Naive B cell (primary cell): ENCODE measurements around the gene NFATC3. TPM values are rescaled to one million over a fixed set of nuclear protein-coding genes. Genes with fewer than 3 reads are reported as not detected.
A peak's percentile ranks its signal among the peaks of the same experiment; 100 is the strongest.

Source experiments
- ATAC-seq, 2 donors: fragments of 150-1000 bp; cut with Tn5 transposase; 2 replicates each; pipeline ENCODE4 v1.10.0; 2021; ENCODE audit warnings: low read depth in 2 of 2, mild to moderate bottlenecking in 2 of 2, moderate library complexity in 2 of 2
- DNase-seq: peaks from one replicate; pipeline ENCODE4 v3.0.0; 2022
- H3K27ac Mint-ChIP-seq, 6 donors: one replicate each; pipeline ENCODE4 v1.8.0; 2020 to 2022; ENCODE audit warnings: mild to moderate bottlenecking in 6 of 6, mixed read lengths in 6 of 6, moderate library complexity in 5 of 6, inconsistent platforms in 2 of 6
- H3K27me3 Mint-ChIP-seq, 3 donors: one replicate each; pipeline ENCODE4 v1.8.0; 2021 to 2022; ENCODE audit warnings: mixed read lengths in 3 of 3, mild to moderate bottlenecking in 1 of 3
- H3K36me3 Mint-ChIP-seq, 2 donors: one replicate each; pipeline ENCODE4 v1.8.0; 2020 to 2022; ENCODE audit warnings: mixed read lengths in 2 of 2, inconsistent platforms in 1 of 2, mild to moderate bottlenecking in 1 of 2
- H3K4me1 Mint-ChIP-seq, 3 donors: one replicate each; pipeline ENCODE4 v1.8.0; 2020 to 2022; ENCODE audit warnings: mixed read lengths in 3 of 3, inconsistent platforms in 1 of 3, mild to moderate bottlenecking in 1 of 3, moderate library complexity in 1 of 3
- H3K4me3 Mint-ChIP-seq, 8 donors: one replicate each; pipeline ENCODE4 v1.8.0; 2020 to 2022; ENCODE audit warnings: mild to moderate bottlenecking in 8 of 8, mixed read lengths in 8 of 8, moderate library complexity in 8 of 8, inconsistent platforms in 2 of 8
- H3K9me3 Mint-ChIP-seq, 7 donors: one replicate each; pipeline ENCODE4 v1.8.0; 2020 to 2022; ENCODE audit warnings: mixed read lengths in 7 of 7, mild to moderate bottlenecking in 5 of 7, inconsistent platforms in 2 of 7, moderate library complexity in 1 of 7
- polyA plus RNA-seq, 6 donors: library from polyadenylated mRNA; unstranded; fragments of 300-500 nt; fragmentation: Illumina TruSeq; gene quantifications; one replicate each; pipeline ENCODE4 v1.2.3, GENCODE V29; 2021; ENCODE audit warnings: low read depth in 6 of 6

NFATC3 gene
- polyA plus RNA-seq, 6 donors from 2014 or later, result 74.8 to 147 (median 96.7) TPM

GRCh38 chr16:68249371-68249770, 164.2 kb downstream of the NFATC3 start:
- Mint-ChIP-seq H3K9me3 (no peaks in the 10 kb centered on the region), H3K36me3 (peaks cover 0 to 3% of the 10 kb centered on the region in 2 donors), H3K4me1 (peaks cover 42 to 61% (median 59%) of the 10 kb centered on the region in 3 donors), H3K27ac (peak overlapping the region in 1 of 6 donors; percentile 32), H3K4me3 (peak overlapping the region in 2 of 8 donors; percentile 16 to 43), H3K27me3 (no peaks in the 10 kb centered on the region)
- DNase-seq, result no peak
- no peak for ATAC-seq

DNA sequence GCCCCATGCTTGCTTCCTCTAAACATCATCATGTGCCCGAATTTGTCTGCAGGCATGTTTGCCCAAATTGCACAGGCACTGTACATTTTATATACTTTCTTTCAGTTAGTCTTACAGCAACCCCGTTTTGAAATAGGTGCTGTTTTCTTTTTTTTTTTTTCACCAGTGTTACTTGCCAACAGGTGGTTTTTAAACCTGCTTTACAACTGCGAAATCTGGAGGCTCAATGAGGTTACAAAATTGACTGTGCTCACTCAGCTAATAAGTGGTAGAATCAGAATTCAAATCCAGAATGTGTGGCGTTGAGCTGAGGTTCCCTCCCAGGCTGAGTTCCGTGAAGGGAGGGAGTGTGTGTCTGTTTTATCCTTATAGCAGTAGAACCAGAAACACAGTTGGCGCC, 165.8 kb downstream of the NFATC3 start:
- peak overlapping the region in 2 of 8 donors; percentile 12 to 54 for H3K4me3 Mint-ChIP-seq
- ATAC-seq (no peak), DNase-seq (no peak)
- peak overlapping the region in 1 of 6 donors; percentile 49 for H3K27ac Mint-ChIP-seq
- H3K9me3 Mint-ChIP-seq, result no peaks in the 10 kb centered on the region
- H3K27me3 Mint-ChIP-seq, result no peaks in the 10 kb centered on the region
- H3K36me3 Mint-ChIP-seq, result no peaks in the 10 kb centered on the region
- peaks cover 33 to 49% (median 48%) of the 10 kb centered on the region in 3 donors for H3K4me1 Mint-ChIP-seq

DNA sequence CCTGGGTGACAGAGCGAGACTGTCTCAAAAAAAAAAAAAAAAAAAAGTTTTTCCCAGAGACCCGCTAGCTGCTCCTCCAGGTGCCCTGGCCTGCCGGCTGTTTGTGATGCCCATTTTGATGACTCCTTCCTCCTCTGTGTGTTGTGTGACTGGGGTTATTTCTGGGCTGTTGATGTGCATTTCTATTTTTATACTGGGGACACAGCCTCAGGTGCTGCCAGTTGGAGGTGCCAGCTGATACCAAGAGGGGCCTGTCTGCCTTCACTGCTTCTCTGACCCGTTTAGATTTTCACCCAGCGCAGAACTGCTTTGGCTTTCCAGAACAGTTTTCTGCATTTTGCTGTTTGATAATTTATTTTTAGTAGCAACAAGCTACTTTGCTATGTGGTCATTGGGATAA, 166.7 kb downstream of the NFATC3 start:
- Mint-ChIP-seq H3K9me3 (no peaks in the 10 kb centered on the region), H3K36me3 (no peaks in the 10 kb centered on the region), H3K27me3 (no peaks in the 10 kb centered on the region), H3K27ac (peak overlapping the region in 5 of 6 donors; percentile 28 to 89 (median 79)), H3K4me1 (peaks cover 24 to 46% (median 44%) of the 10 kb centered on the region in 3 donors), H3K4me3 (peak overlapping the region in 6 of 8 donors; percentile 5 to 73 (median 56))
- DNase-seq (no peak), ATAC-seq (peak; percentile 82 to 90)

GRCh38 chr16:68252383-68252782, 167.2 kb downstream of the NFATC3 start:
- peak in 1 of 2 donors; percentile 15 for ATAC-seq
- Mint-ChIP-seq H3K27ac (peak overlapping the region in 5 of 6 donors; percentile 24 to 89 (median 79)), H3K27me3 (no peaks in the 10 kb centered on the region), H3K36me3 (no peaks in the 10 kb centered on the region), H3K4me3 (peak overlapping the region in 2 of 8 donors; percentile 58 to 66), H3K4me1 (peaks cover 24 to 46% (median 44%) of the 10 kb centered on the region in 3 donors), H3K9me3 (no peaks in the 10 kb centered on the region)
- no peak for DNase-seq

DNA sequence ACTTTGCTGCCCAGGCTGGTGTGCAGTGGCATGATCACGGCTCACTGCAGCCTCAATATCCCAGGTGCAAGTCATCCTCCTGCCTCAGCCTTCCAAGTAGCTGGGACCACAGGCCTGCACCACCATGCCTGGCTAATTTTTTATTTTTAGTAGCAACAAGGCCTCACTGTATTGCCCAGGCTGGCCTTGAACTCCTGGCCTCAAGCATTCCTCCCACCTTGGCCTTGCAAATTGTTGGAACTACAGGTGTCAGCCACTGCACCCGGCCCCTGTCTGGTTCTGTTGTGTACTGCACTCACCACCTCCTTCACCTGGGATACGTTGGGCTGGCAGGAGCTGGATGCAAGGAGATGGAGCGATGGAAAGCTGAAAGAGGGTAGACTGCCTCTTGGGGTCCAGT, 168.6 kb downstream of the NFATC3 start:
- Mint-ChIP-seq H3K27me3 (no peaks in the 10 kb centered on the region), H3K9me3 (no peaks in the 10 kb centered on the region), H3K36me3 (no peaks in the 10 kb centered on the region), H3K4me1 (peaks cover 28 to 52% (median 46%) of the 10 kb centered on the region in 3 donors), H3K4me3 (peak overlapping the region in 1 of 8 donors; percentile 35), H3K27ac (peak overlapping the region in 3 of 6 donors; percentile 51 to 62 (median 54))
- DNase-seq (no peak), ATAC-seq (no peak)

GRCh38 chr16:68255712-68256111, 170.5 kb downstream of the NFATC3 start:
- Mint-ChIP-seq H3K36me3 (no peaks in the 10 kb centered on the region), H3K4me3 (no peak overlapping the region), H3K27me3 (no peaks in the 10 kb centered on the region), H3K4me1 (peaks cover 29 to 52% (median 48%) of the 10 kb centered on the region in 3 donors), H3K27ac (peak overlapping the region in 1 of 6 donors; percentile 79), H3K9me3 (no peaks in the 10 kb centered on the region)
- ATAC-seq, result no peak
- no peak for DNase-seq

DNA sequence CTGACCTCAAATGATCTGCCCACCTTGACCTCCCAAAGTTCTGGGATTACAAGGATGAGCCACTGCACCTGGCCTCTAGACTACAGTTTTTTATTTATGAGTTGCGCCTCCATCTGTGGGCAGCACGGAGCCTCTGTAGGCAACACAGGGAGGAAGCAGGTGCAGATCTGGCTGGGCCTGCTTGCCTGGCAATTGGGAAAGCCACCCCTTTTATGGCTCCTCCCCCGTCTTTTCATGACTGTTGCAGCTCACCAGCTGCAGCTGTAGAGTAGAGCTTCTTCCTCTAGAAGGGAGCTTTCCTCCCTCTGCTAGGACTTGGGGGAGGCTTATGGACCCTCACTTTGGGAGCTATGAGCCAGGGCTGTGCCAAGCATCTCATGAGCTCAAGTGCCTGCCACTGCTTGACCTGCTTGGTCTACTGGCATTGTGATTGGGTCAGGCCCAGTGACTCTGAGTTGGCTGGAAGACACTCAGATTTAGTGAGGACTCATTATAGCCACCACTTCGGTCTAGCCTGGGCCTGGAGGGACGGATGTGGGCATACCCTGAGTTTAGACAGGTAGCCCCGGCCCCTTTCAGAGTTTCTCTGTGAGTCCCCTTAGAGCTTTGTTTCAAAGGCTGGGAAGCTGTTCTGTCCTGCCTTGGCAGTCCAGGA, 172.2 kb downstream of the NFATC3 start:
- H3K27ac Mint-ChIP-seq, result peak overlapping the region in 5 of 6 donors; percentile 47 to 87 (median 51)
- H3K4me3 Mint-ChIP-seq, result peak overlapping the region in 5 of 8 donors; percentile 5 to 70 (median 28)
- no peaks in the 10 kb centered on the region for H3K27me3 Mint-ChIP-seq
- H3K9me3 Mint-ChIP-seq, result no peaks in the 10 kb centered on the region
- ATAC-seq (peak; percentile 91 to 95), DNase-seq (peak; percentile 58)
- H3K4me1 Mint-ChIP-seq, result peaks cover 20 to 47% (median 40%) of the 10 kb centered on the region in 3 donors
- H3K36me3 Mint-ChIP-seq, result no peaks in the 10 kb centered on the region

DNA sequence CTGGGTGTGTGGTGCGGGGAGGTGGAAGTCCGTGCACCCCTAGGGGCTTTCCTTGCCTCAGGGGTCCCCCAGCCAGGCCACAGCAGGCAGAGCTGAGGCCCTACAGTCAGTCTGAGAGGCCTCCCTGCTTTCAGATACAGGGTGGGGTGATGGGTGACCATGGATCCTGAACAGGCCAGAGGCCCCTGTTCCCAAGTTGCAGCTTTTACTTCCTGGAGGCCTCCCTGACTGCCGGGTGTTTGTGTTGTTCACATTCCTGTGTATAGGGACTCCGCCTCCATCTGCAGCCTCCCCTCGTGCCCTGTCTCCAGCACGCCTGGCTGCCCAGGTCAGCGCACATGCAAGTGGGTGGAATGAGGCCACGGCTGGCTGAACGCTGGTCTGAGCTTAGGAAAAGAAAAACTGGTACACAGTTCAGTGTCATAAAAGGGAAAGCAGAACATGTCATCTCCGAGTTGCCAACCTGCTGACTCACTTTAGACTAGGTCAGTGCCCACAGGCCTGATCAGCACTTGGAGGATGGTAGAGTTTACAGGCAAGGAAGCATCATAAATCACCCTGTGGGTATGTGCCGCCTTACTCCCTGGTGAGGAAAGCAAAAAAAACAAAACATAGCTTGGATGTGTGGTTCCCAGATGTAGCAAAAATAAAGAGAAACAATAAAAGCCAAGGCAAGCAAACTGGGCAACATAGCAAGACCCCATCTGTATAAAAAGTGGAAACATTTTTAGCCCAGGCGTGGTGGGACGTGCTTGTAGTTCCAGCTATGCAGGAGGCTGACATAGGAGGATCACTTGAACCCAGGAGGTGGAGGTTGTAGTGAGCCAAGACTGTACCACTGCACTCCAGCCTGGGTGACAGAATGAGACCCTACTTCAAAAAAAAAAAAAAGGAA, 173.0 kb downstream of the NFATC3 start:
- Mint-ChIP-seq H3K27me3 (no peaks in the 10 kb centered on the region), H3K36me3 (no peaks in the 10 kb centered on the region), H3K4me3 (peak overlapping the region in 6 of 8 donors; percentile 3 to 66 (median 32)), H3K9me3 (no peaks in the 10 kb centered on the region), H3K4me1 (peaks cover 16 to 41% (median 36%) of the 10 kb centered on the region in 3 donors), H3K27ac (peak overlapping the region in 5 of 6 donors; percentile 49 to 93 (median 77))
- ATAC-seq, result peak in 1 of 2 donors; percentile 3
- DNase-seq, result no peak

- no peak for ATAC-seq
Observed at GRCh38 chr16:68259007-68259825, 174.0 kb downstream of the NFATC3 start.

DNA sequence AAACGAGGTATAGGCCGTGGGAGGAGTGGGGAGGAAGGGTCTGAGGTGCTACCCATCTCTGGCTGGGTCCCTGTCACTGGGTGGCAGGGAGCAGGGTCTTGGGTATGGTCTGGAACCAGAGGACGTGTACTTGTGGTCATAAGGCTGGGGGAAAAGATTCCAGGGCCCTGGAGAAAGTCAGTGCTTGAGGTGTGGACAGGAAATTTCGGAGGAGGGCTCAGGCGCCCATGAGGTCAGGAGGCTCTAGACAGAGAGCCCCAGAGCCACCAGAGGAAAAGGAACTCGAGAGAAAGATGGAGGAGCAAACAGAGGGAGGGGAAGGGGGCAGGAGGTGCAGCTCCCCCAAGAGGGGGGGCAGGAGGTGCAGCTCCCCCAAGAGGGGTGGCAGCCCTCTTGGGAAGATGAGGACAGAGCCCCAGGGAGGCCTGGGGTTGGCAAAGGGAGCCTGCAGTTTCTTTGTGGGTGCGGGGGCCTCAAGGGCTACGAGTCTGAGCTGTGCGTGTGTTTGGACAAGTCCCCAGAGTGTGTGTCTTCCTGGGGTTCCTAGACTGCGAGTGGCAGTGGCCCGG, 178.5 kb downstream of the NFATC3 start:
- H3K27me3 Mint-ChIP-seq, result no peaks in the 10 kb centered on the region
- no peaks in the 10 kb centered on the region for H3K9me3 Mint-ChIP-seq
- ATAC-seq (no peak), DNase-seq (no peak)
- peak overlapping the region; percentile 97 to 99 (median 98) for H3K27ac Mint-ChIP-seq
- H3K4me3 Mint-ChIP-seq, result peak overlapping the region; percentile 88 to 98 (median 96)
- H3K4me1 Mint-ChIP-seq, result peaks cover 30 to 54% (median 48%) of the 10 kb centered on the region in 3 donors
- H3K36me3 Mint-ChIP-seq, result no peaks in the 10 kb centered on the region

More at GRCh38 chr16:68259007-68259825, 174.0 kb downstream of the NFATC3 start:
- Mint-ChIP-seq H3K27me3 (no peaks in the 10 kb centered on the region), H3K4me3 (no peak overlapping the region), H3K27ac (peak overlapping the region in 1 of 6 donors; percentile 77), H3K9me3 (no peaks in the 10 kb centered on the region), H3K36me3 (no peaks in the 10 kb centered on the region), H3K4me1 (peaks cover 26 to 48% (median 46%) of the 10 kb centered on the region in 3 donors)
- DNase-seq, result no peak

DNA sequence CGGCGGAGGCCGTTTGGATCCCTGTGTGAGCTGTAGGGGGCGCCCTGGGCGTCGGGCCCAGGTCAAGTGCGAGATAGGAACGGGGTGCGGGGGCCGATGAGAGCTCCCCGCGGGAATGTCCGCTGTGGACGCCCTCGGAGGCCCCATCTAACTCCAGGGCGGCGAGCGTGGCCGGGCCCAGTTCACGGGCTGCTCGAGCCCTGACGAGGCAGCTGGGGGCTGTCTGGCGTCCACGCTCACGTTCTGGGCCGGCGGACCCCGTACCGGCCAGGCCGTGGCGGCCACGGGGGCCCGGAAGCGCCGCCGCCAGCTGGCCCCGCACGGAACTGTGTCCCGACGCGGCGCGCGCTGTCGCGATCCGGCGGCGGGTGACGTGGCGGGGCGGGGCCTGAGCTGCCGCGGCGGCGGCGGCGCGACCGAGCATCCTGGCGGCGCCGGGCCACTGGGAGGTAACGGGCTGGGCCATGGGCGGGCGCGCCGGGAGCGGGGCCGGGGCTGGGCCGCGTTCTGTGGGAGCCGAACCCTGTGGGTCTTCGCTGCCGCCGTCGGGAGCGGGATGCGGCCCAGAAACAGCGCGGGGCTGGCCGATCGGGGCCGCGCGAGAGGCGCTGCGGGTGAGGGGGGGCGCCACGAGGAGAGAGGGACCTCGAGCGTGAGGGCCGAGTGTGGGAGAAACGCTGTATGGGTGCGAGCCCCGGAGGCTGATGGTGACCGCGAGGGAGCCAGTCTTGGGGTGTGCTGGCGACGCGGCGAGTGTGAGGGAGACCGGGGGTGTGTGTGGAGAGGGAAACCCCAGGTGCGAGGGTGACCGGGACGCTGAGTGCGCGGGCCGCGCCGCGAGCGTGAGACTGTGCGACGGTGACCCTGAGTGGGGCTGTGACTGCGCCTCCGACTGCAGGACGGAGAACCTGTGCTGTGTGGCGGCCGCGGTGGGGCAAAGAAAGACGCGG, 179.2 kb downstream of the NFATC3 start, which contains the start of gene SLC7A6:
Gene SLC7A6, plus strand, starts transcription at position 399 of the 950 bp plus-strand sequence. CDS start 10,201 bp downstream, outside the sequence.
- Mint-ChIP-seq H3K9me3 (no peaks in the 10 kb centered on the region), H3K27me3 (no peaks in the 10 kb centered on the region), H3K4me3 (peak within 1 kb of the TSS; percentile 88 to 99 (median 96)), H3K36me3 (peaks cover 0 to 5% of the 10 kb centered on the region in 2 donors), H3K4me1 (peaks cover 33 to 57% (median 52%) of the 10 kb centered on the region in 3 donors), H3K27ac (peak within 1 kb of the TSS; percentile 97 to 99 (median 98))
- DNase-seq (peak; percentile 86), ATAC-seq (peak; percentile 74 to 76)
